ENCODE data around the gene RPS14. TPM values are rescaled to one million over a fixed set of nuclear protein-coding genes. Genes with fewer than 3 reads are reported as not detected.

RPS14 gene
- polyA plus RNA-seq (ENCODE audit: low read depth in 6 of 6) = 1,000 to 10,000 TPM; 4,594 to 6,671 (median 5,653) TPM

DNA sequence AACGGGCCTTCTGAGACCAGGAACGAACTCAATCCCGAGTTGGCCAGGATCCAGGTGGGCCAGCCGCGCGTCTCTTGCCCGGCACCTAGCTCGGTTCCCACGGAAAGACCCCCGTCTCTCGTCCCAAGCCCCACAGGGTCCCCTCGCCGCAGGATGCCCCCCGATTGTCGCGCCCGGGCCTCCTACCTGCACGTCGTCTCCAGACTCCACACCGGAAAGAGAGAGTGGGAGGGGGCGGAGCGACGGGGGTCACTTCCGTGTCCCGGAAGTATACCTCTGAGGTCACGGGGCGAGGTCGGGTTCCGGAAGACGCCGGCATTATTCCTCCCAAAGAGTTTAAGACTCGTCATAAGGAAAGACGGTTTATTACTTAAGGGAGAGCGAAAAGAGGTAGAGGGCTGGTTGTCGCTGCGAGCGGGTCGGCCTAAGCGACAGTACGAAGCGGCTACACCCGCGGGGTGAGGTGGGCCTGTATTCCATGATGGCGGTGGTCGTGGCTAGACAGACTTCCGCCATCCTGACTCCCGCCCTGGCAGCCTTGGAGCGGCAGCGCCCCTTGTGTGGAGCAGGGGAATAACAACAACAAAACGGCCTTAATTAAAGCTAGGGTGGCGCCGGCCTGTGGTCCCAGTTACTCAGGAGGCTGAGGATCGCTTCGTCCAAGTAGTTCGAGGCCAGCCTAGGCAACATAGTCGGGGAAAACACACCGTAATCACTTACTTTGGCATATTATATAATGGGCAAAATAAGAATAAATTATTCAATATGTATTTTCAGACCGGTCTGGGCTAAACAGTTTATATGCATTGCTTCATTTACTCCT, at the start of gene RPS14:
TSS of gene RPS14 (minus strand) at position 223 of the 823 bp plus-strand sequence. CDS start 2,006 bp downstream, outside the sequence.
- peak; percentile 92 to 93 for ATAC-seq (ENCODE audit: low read depth in 2 of 2)
- Mint-ChIP-seq H3K9me3 (peaks cover 0 to 3% (median 0%) of the 10 kb centered on the region in 7 donors), H3K27ac (peak within 1 kb of the TSS; percentile 97 to 100 (median 100)), H3K36me3 (peaks cover 14 to 23% of the 10 kb centered on the region in 2 donors), H3K27me3 (no peaks in the 10 kb centered on the region), H3K4me3 (peak within 1 kb of the TSS; percentile 89 to 100 (median 98)), H3K4me1 (peaks cover 23 to 36% (median 31%) of the 10 kb centered on the region in 3 donors)
- peak; percentile 96 for DNase-seq

DNA sequence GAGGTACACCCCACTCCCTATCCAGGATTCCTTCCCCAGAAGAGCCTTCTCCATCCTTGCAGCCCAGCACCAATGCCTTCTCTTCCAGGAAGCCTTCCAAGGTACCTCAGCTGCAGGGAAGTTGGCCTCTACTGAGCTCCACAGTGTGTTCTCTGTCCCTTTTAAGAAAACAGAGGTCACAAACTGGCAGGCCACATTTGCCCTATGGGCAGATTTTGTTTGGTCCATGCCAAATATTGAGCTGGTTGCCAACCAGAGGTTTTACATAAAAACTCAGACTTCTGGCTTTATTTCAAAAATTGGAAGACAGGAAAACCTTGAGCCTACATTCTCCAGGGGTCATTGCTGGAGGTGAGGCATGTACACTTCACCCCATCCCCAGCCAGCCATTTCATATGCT, 49.4 kb upstream of the RPS14 start:
- Mint-ChIP-seq H3K36me3 (no peaks in the 10 kb centered on the region), H3K27me3 (no peaks in the 10 kb centered on the region)

DNA sequence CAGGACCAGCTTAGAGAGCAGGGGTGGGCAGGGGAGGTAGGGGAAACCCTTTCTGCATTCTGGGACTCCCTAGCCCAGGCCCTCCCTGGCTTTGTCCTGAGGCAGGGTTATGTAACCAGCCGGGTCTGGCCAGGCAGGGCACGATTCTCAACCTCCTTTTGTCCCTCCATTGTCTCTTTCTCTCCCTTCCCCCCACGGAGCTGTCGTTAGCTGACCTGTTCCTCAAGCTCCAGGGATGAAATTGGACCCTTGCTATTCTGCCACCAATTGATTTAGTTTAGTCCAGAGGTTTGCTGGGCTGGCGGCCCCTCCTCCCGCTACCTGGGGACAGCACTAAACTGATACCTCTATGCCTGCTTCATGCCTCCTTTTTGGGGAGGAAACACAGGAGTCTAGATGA, 49.0 kb upstream of the RPS14 start:
- no peak overlapping the region for H3K4me3 Mint-ChIP-seq
- no peak overlapping the region for H3K27ac Mint-ChIP-seq
- ATAC-seq (ENCODE audit: low read depth in 2 of 2) (no peak), DNase-seq (no peak)
- H3K36me3 Mint-ChIP-seq = no peaks in the 10 kb centered on the region
- H3K4me1 Mint-ChIP-seq = peaks cover 12 to 19% (median 15%) of the 10 kb centered on the region in 3 donors
- no peaks in the 10 kb centered on the region for H3K9me3 Mint-ChIP-seq
- H3K27me3 Mint-ChIP-seq = no peaks in the 10 kb centered on the region

More for the DNA sequence above, 49.4 kb upstream of the RPS14 start:
- H3K4me1 Mint-ChIP-seq = peaks cover 12 to 19% (median 15%) of the 10 kb centered on the region in 3 donors
- ATAC-seq (ENCODE audit: low read depth in 2 of 2) (no peak), DNase-seq (no peak)
- H3K27ac Mint-ChIP-seq = no peak overlapping the region
- peak overlapping the region in 1 of 8 donors; percentile 59 for H3K4me3 Mint-ChIP-seq
- no peaks in the 10 kb centered on the region for H3K9me3 Mint-ChIP-seq

DNA sequence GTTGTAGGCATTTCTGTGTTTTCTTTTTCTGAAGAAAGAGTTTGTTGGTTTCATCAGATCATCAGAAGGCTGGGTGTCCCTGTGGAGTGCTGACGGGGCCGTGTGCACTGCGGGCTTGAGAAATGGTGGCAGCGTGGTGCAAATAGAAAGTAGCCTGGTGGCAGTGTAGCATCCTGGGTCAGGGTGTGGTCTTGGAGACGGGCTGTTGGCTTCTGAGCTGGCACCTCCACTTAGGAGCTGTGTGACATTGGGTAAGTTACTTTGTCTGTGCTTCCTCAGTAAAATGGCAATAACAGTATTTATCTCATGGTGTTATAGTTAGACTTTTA, 48.4 kb upstream of the RPS14 start:
- Mint-ChIP-seq H3K27me3 (no peaks in the 10 kb centered on the region), H3K4me1 (peaks cover 12 to 19% (median 15%) of the 10 kb centered on the region in 3 donors), H3K36me3 (no peaks in the 10 kb centered on the region), H3K9me3 (no peaks in the 10 kb centered on the region), H3K4me3 (no peak overlapping the region), H3K27ac (no peak overlapping the region)
- DNase-seq = no peak
- ATAC-seq (ENCODE audit: low read depth in 2 of 2) = no peak

DNA sequence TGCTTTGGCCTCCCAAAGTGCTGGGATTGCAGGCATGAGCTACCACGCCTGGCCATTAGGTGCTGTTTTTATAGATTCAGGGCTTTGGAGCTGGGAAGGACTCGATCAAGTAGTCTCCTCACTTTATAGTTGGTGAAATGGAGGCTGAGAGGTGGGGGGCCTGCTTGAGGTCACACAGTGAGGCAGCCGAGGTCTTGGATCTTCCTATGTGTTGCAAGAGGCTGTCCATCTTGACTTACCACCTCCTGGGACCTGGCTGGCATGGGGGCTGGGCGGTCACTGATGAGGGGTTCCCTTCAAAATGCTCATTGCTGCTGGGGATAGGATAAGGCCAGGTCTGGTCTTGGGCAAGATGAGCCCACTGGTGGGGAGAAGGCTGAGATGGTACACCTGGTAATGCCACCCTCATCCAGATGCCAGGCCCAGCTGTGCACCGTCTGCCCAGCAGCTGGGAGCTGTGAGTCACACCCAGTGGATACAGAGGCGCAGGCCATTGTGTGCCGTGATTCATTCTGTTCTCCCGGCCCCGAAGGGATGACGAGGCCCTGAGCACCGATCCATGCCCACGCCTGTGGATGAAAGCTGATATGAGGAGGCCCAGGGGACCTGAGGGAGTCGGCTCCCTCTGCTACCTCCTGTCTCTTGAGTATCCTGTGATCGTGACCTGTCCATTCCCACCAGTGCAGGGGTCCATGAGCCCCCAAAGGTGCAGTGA, 47.9 kb upstream of the RPS14 start:
- H3K36me3 Mint-ChIP-seq = no peaks in the 10 kb centered on the region

DNA sequence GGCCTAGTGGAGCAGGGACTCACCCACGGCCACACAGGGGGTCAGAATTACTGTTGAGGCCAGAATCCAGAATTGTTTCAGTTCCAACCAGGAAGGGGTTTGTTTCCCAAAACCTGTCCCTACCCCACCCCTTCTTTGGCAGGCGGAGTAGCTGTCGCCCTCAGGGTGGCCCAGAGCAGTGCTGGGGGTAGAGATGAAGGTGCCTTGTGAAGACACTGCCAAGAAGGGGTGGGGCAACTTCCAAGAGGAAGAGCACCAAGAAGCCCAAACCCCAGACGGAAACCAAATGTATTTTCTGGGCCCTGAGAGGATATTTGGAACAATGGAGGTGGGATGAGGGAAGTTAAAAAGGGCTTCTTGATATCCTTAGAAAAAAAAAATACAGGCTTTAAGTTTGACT, 47.0 kb upstream of the RPS14 start:
- H3K27ac Mint-ChIP-seq = no peak overlapping the region
- DNase-seq = no peak
- no peaks in the 10 kb centered on the region for H3K36me3 Mint-ChIP-seq
- no peak overlapping the region for H3K4me3 Mint-ChIP-seq
- no peaks in the 10 kb centered on the region for H3K9me3 Mint-ChIP-seq
- no peak for ATAC-seq (ENCODE audit: low read depth in 2 of 2)
- no peaks in the 10 kb centered on the region for H3K27me3 Mint-ChIP-seq
- peaks cover 7 to 19% (median 15%) of the 10 kb centered on the region in 3 donors for H3K4me1 Mint-ChIP-seq

More for the DNA sequence above, 47.9 kb upstream of the RPS14 start:
- no peaks in the 10 kb centered on the region for H3K27me3 Mint-ChIP-seq
- no peak overlapping the region for H3K27ac Mint-ChIP-seq
- H3K9me3 Mint-ChIP-seq = no peaks in the 10 kb centered on the region
- peaks cover 12 to 19% (median 15%) of the 10 kb centered on the region in 3 donors for H3K4me1 Mint-ChIP-seq
- ATAC-seq (ENCODE audit: low read depth in 2 of 2) = no peak
- H3K4me3 Mint-ChIP-seq = no peak overlapping the region
- DNase-seq = no peak

DNA sequence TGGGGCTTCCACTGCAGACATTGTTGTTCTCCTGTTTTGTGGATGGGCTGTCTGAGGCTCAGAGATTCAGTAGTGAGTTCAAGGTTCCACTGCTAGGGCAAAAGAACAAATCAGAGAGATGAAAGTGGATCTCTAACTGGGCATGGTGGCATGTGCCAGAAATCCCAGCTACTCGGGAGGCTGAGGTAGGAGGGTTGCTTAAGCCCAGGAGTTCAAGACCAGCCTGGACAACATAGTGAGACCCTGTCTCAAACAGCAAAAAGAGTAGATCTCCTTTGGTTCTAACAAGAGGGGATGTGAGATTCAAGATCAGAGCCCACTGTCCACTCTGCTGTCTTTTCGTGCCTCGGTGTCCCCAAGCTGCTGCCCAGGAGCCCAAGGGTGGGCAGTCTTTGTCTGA, 46.6 kb upstream of the RPS14 start:
- Mint-ChIP-seq H3K27me3 (no peaks in the 10 kb centered on the region), H3K4me1 (peaks cover 8 to 21% (median 20%) of the 10 kb centered on the region in 3 donors), H3K36me3 (no peaks in the 10 kb centered on the region), H3K27ac (peak overlapping the region in 2 of 6 donors; percentile 64 to 70), H3K4me3 (no peak overlapping the region), H3K9me3 (no peaks in the 10 kb centered on the region)
- no peak for ATAC-seq (ENCODE audit: low read depth in 2 of 2)
- DNase-seq = no peak

DNA sequence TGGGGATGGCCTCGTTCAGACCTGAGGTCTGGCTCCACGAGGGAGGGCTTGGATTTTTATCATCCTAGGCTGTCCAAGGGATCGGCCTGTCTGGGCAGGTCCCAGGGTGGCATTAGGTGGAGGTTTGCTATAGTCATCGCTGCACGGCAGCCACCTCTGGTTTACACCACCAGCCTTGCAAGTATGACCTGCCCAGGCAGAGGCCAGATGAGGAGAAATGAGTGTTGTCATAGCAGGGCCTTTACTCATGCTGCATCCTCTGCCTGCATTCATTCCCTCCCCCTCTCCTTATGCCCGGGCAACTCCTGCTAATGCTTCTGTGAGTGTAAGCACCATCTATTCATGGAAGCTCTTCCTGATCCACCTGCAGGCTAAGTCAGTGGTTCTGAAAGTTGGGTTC, 43.1 kb upstream of the RPS14 start:
- H3K4me1 Mint-ChIP-seq = peaks cover 31 to 37% (median 36%) of the 10 kb centered on the region in 3 donors
- no peaks in the 10 kb centered on the region for H3K9me3 Mint-ChIP-seq
- H3K4me3 Mint-ChIP-seq = no peak overlapping the region
- no peaks in the 10 kb centered on the region for H3K27me3 Mint-ChIP-seq
- H3K36me3 Mint-ChIP-seq = no peaks in the 10 kb centered on the region
- ATAC-seq (ENCODE audit: low read depth in 2 of 2) = no peak
- DNase-seq = no peak
- no peak overlapping the region for H3K27ac Mint-ChIP-seq

DNA sequence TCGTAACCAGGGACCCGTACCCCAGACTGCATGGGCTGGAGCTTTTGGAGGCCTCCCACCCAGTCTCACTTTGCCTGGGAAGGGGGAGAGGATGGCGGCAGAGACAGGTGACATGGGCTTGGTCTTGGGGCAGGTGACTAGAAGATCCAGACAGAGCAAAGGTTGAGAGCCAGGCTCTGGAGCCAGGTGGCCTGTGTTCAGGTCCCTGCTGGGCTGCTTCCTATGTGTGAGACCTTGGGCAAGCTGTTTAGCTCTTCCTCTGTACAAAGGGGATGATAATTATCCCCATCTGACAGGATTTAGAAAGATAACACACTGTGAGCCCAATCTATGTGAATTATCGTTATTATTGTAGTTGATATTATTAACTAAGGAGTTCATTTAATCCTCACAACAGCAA, 42.3 kb upstream of the RPS14 start:
- DNase-seq (no peak), ATAC-seq (ENCODE audit: low read depth in 2 of 2) (no peak)
- Mint-ChIP-seq H3K36me3 (no peaks in the 10 kb centered on the region), H3K9me3 (no peaks in the 10 kb centered on the region), H3K4me1 (peaks cover 38 to 44% (median 44%) of the 10 kb centered on the region in 3 donors), H3K4me3 (no peak overlapping the region), H3K27me3 (no peaks in the 10 kb centered on the region), H3K27ac (peak overlapping the region in 2 of 6 donors; percentile 5 to 62)

DNA sequence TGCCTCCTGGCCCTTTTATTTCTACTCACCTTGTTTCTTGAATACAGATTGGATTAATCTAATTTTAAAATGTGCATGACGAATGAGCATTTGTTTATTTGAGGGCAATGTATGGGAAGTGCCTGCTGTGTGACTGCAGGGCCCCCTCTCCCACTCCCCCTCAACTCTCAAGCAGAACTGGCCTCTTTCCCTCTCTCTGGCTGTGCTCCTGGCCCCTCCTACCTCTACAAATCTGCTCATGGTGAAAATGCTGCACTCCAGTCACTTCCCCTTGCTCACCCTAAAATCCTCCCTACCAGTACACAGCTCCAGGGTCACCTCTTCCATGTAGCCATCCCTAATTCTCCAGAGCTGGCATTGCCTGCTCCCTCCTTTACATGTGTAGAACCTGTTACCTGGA, 41.2 kb upstream of the RPS14 start:
- Mint-ChIP-seq H3K4me1 (peaks cover 38 to 45% (median 44%) of the 10 kb centered on the region in 3 donors), H3K36me3 (no peaks in the 10 kb centered on the region), H3K4me3 (peak overlapping the region in 4 of 8 donors; percentile 5 to 38 (median 16)), H3K27ac (peak overlapping the region in 2 of 6 donors; percentile 14 to 44), H3K9me3 (no peaks in the 10 kb centered on the region), H3K27me3 (no peaks in the 10 kb centered on the region)
- no peak for DNase-seq
- ATAC-seq (ENCODE audit: low read depth in 2 of 2) = no peak

DNA sequence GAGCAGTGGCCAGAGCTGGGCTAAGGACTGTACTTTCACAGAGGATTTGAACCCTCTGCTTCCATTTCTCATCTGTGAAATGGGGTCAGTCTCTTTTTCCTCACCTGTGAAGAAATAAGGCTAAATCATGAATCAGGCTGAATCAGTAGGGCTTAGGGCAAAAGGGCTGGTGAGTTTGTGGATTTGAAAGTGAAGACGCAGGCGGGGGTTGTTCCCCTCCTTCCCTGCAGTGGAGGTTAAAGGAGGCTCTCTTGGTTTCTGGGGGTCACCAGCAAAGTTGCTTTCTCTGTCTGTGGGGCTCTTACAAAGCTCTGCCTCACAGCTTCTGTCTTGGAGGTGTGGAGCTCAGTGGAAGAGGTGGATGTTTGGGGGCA, 40.7 kb upstream of the RPS14 start:
- H3K4me1 Mint-ChIP-seq = peaks cover 38 to 46% (median 44%) of the 10 kb centered on the region in 3 donors
- no peaks in the 10 kb centered on the region for H3K27me3 Mint-ChIP-seq
- peak overlapping the region in 5 of 8 donors; percentile 3 to 77 (median 19) for H3K4me3 Mint-ChIP-seq
- H3K27ac Mint-ChIP-seq = peak overlapping the region in 3 of 6 donors; percentile 5 to 82 (median 68)
- H3K9me3 Mint-ChIP-seq = no peaks in the 10 kb centered on the region
- no peaks in the 10 kb centered on the region for H3K36me3 Mint-ChIP-seq
- DNase-seq (no peak), ATAC-seq (ENCODE audit: low read depth in 2 of 2) (no peak)

DNA sequence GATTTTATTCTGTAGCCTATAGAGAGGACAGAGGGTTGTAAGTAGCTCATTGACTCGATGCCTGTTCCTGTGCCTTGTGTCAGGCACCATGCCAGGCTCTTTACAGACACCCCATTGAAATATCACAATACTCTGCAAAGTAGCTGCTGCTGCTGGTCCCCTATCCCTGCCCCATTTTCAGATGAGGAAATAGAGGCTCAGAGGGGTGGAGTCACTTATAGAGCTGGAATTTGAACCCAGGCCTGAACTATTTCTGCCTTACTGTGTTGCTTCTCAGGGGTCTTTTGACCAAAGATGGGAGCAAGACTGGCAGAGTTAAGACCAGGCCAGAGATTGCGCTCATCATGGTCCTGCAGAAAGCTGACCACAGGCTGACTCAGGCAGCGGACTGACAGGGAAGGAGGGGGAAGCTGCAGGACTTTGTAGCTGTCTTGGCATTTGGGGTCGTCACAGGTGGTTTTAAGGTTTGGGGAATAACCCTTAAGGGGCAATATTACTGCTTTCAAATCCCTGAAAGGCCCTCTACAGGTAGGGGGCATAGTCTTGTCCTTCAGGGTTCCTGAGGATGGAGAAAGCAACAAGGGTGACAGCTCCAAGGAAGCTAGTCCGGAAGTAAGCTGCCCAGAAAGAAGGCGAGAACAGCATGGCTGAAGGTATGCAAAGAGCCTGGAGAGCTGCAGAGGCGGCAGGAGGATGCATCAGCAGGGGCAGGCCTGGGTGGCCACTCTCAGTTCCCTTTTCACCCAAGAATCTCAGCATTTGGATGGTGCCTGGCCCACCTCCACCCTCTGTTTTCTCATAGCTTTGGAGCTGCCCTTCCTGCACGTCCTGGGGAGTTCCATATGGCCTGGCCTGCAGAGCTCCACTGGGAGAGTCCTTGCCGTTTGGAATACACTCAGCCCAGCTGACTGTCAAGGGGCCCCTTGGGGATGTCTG, 40.1 kb upstream of the RPS14 start:
- peak overlapping the region in 5 of 8 donors; percentile 5 to 77 (median 32) for H3K4me3 Mint-ChIP-seq
- H3K27ac Mint-ChIP-seq = peak overlapping the region in 3 of 6 donors; percentile 68 to 89 (median 82)
- DNase-seq (peak; percentile 68), ATAC-seq (ENCODE audit: low read depth in 2 of 2) (peak; percentile 82 to 84)
- no peaks in the 10 kb centered on the region for H3K36me3 Mint-ChIP-seq
- peaks cover 42 to 51% (median 44%) of the 10 kb centered on the region in 3 donors for H3K4me1 Mint-ChIP-seq
- no peaks in the 10 kb centered on the region for H3K27me3 Mint-ChIP-seq
- H3K9me3 Mint-ChIP-seq = no peaks in the 10 kb centered on the region
